HepG2 (cell line): ENCODE results near the gene CYSRT1. TPM values are rescaled to one million over a fixed set of nuclear protein-coding genes. Genes with fewer than 3 reads are reported as not detected.

Experiments used
- AKAP8 ChIP-seq: sonication (generic); formaldehyde crosslinking; IDR thresholded peaks from 2 replicates; pipeline ENCODE4 v1.5.1; 2020; ENCODE audit warnings: mild to moderate bottlenecking, missing genetic modification reagents
- MAZ ChIP-seq, 2 experiments: sonication (generic) in 1 of 2; formaldehyde crosslinking in 1 of 2; IDR thresholded peaks; 2 replicates each; pipeline versions ENCODE4 v1.5.0 to v1.6.1; 2012 to 2020; ENCODE audit warnings: low read depth in 2 of 2, mild to moderate bottlenecking in 2 of 2, borderline replicate concordance in 1 of 2, improper control_type of control experiment in 1 of 2, low read length in 1 of 2, missing genetic modification reagents in 1 of 2, moderate library complexity in 1 of 2
- NCOA1 ChIP-seq: sonication (generic); formaldehyde crosslinking; IDR thresholded peaks from 2 replicates; pipeline ENCODE4 v1.9.0; 2021; ENCODE audit warnings: missing genetic modification reagents
- NFATC3 ChIP-seq: sonication (generic); formaldehyde crosslinking; IDR thresholded peaks from 2 replicates; pipeline ENCODE4 v1.5.1; 2020; ENCODE audit warnings: mild to moderate bottlenecking, missing genetic modification reagents
- NFE2 ChIP-seq: sonication (generic); formaldehyde crosslinking; IDR thresholded peaks from 2 replicates; pipeline ENCODE4 v1.4.0; 2020; ENCODE audit warnings: missing genetic modification reagents
- NFYC ChIP-seq: IDR thresholded peaks from 2 replicates; pipeline ENCODE4 v1.6.1; 2016; ENCODE audit warnings: missing genetic modification reagents, missing compliant biosample characterization
- NR2F6 ChIP-seq, 2 experiments: IDR thresholded peaks; 2 replicates each; pipeline ENCODE4 v1.6.1; 2016; ENCODE audit warnings: antibody characterized with exemption in 1 of 2, mild to moderate bottlenecking in 1 of 2
- PAX8 ChIP-seq: sonication (generic); formaldehyde crosslinking; IDR thresholded peaks from 2 replicates; pipeline ENCODE4 v1.8.0; 2022; ENCODE audit warnings: mild to moderate bottlenecking, missing genetic modification reagents, borderline replicate concordance
- RAD21 ChIP-seq: fragments of 450-650 bp; formaldehyde crosslinking; IDR thresholded peaks from 2 replicates; pipeline ENCODE4 v1.5.0; 2020; ENCODE audit warnings: mild to moderate bottlenecking
- RXRB ChIP-seq: IDR thresholded peaks from 2 replicates; pipeline ENCODE4 v1.6.1; 2016; ENCODE audit warnings: borderline replicate concordance, missing genetic modification reagents, missing compliant biosample characterization
- SIX4 ChIP-seq: sonication (generic); formaldehyde crosslinking; IDR thresholded peaks from 2 replicates; pipeline ENCODE4 v1.4.0; 2020; ENCODE audit warnings: missing genetic modification reagents
- SNAPC4 ChIP-seq: sonication (generic); formaldehyde crosslinking; IDR thresholded peaks from 2 replicates; pipeline ENCODE4 v1.4.0; 2020; ENCODE audit warnings: mild to moderate bottlenecking, missing genetic modification reagents
- SP5 ChIP-seq: IDR thresholded peaks from 2 replicates; pipeline ENCODE4 v1.6.1; 2016; ENCODE audit warnings: low read depth, borderline replicate concordance
- TAF15 ChIP-seq: fragments of 200-400 bp; formaldehyde crosslinking; IDR thresholded peaks from one replicate; pipeline ENCODE4 v1.6.1; 2018; ENCODE audit warnings: mild to moderate bottlenecking, low read depth, low read length; ENCODE audit not compliant: poor library complexity, severe bottlenecking
- ZBTB46 ChIP-seq: sonication (generic); formaldehyde crosslinking; IDR thresholded peaks from 2 replicates; pipeline ENCODE4 v1.4.0; 2020; ENCODE audit warnings: mild to moderate bottlenecking, missing genetic modification reagents, borderline replicate concordance
- ZFX ChIP-seq: sonication (generic); formaldehyde crosslinking; IDR thresholded peaks from 2 replicates; pipeline ENCODE4 v1.4.0; 2020; ENCODE audit warnings: mild to moderate bottlenecking, low read depth, missing genetic modification reagents, moderate library complexity
- ZNF569 ChIP-seq: sonication (generic); formaldehyde crosslinking; IDR thresholded peaks from 2 replicates; pipeline ENCODE4 v1.5.0; 2020; ENCODE audit warnings: mild to moderate bottlenecking, missing genetic modification reagents, moderate library complexity, borderline replicate concordance
- ZNF687 ChIP-seq: sonication (generic); formaldehyde crosslinking; IDR thresholded peaks from 2 replicates; pipeline ENCODE4 v1.5.1; 2020; ENCODE audit warnings: mild to moderate bottlenecking, missing genetic modification reagents, moderate library complexity
- polyA plus RNA-seq, 8 experiments: library from polyadenylated mRNA; depleted of rRNA in 3 of 8; stranded (reverse) in 7 of 8; unstranded in 1 of 8; fragments of >200 nt; fragmentation: Illumina TruSeq in 4 of 8; extraction: Trizol in 4 of 8; gene quantifications; 2 replicates each; pipeline versions ENCODE4 v1.2.1 to v1.2.3, GENCODE V29; 2011 to 2016; ENCODE audit warnings: low read depth in 4 of 8, missing spikeins in 1 of 8, mixed read lengths in 1 of 8; ENCODE audit not compliant: insufficient read depth in 1 of 8
- total RNA-seq, 5 experiments: library from RNA; depleted of rRNA; stranded (reverse); fragments of >200 nt; fragmentation: Illumina TruSeq; extraction: Trizol; gene quantifications; 2 replicates each; pipeline ENCODE4 v1.2.3, GENCODE V29; 2016; ENCODE audit warnings: low read depth in 1 of 5

The CYSRT1 gene
- total and polyA plus RNA-seq, 2 of the 13 experiments (the other 11 are each of a cell fraction or from before 2014, with no cell fraction given): 1.5 to 2.1 TPM

GRCh38 chr9:137195525-137196220, 29.3 kb upstream of the CYSRT1 start (continued):
- TF ChIP-seq ZNF687 (CRISPR knock-in tag): peak; percentile 67
- no peak for TF ChIP-seq ZNF569 (CRISPR knock-in tag)
- TF ChIP-seq NFATC3: no peak
- TF ChIP-seq RXRB (CRISPR knock-in tag): peak; percentile 59; the same call in 1 of the 2 replicates
- no peak for TF ChIP-seq ZBTB46 (CRISPR knock-in tag)
- TF ChIP-seq NFE2 (CRISPR knock-in tag): no peak
- TF ChIP-seq SIX4 (CRISPR knock-in tag): no peak
- peak; percentile 54; the same call in 1 of the 2 replicates for TF ChIP-seq AKAP8 (CRISPR knock-in tag)
- no peak for TF ChIP-seq NFYC (CRISPR knock-in tag)
- TF ChIP-seq MAZ (IDR thresholded peaks at IDR 0.05; ENCODE audit: borderline replicate concordance, low read depth, low read length): no peak
- no peak for TF ChIP-seq MAZ (CRISPR knock-in tag; IDR thresholded peaks at IDR 0.05; ENCODE audit: low read depth)
- no peak for TF ChIP-seq NR2F6 (IDR thresholded peaks at IDR 0.05)
- peak; percentile 23; the same call in 1 of the 2 replicates for TF ChIP-seq NR2F6 (CRISPR knock-in tag; IDR thresholded peaks at IDR 0.05)
- TF ChIP-seq SP5 (CRISPR knock-in tag): no peak
- TF ChIP-seq PAX8 (CRISPR knock-in tag): no peak
- no peak for TF ChIP-seq RAD21
- peak; percentile 18; the same call in 1 of the 2 replicates for TF ChIP-seq ZFX (CRISPR knock-in tag)
- no peak for TF ChIP-seq NCOA1 (CRISPR knock-in tag)
- TF ChIP-seq SNAPC4 (CRISPR knock-in tag): no peak
- no peak for TF ChIP-seq TAF15
